Cardiac muscle cell (in vitro differentiated cells and primary cell): Measurements from ENCODE around the gene NUP153. TPM values are rescaled to one million over a fixed set of nuclear protein-coding genes. Genes with fewer than 3 reads are reported as not detected.
"Not testable (repeated sequence)": the region's sequence is repeated elsewhere in the genome, so short reads cannot be mapped to it uniquely, and the experiment has no call there.

Experiments used
- DNase-seq, 2 donors: peaks; one replicate each; pipeline versions ENCODE4 v3.0.0 to v3.0.0-alpha.2; 2010 to 2017; ENCODE audit warnings: low read depth in 1 of 2, low spot score in 1 of 2
- H3K27ac ChIP-seq: fragments of 200-600 bp; sonication (generic); 2 replicates; pipeline ENCODE4 v1.5.1; 2016
- H3K27me3 ChIP-seq: fragments of 200-600 bp; sonication (generic); 2 replicates; pipeline ENCODE4 v1.6.0; 2016; ENCODE audit warnings: control low read depth
- H3K36me3 ChIP-seq: fragments of 200-600 bp; sonication (generic); 2 replicates; pipeline ENCODE4 v1.5.1; 2016; ENCODE audit warnings: control low read depth
- H3K4me1 ChIP-seq: fragments of 200-600 bp; sonication (generic); 2 replicates; pipeline ENCODE4 v1.8.1; 2017; ENCODE audit warnings: low read depth, mild to moderate bottlenecking, mixed run types
- H3K4me3 ChIP-seq: fragments of 200-600 bp; sonication (generic); 2 replicates; pipeline ENCODE4 v1.5.1; 2016; ENCODE audit warnings: mild to moderate bottlenecking
- H3K9me3 ChIP-seq: fragments of 200-600 bp; sonication (generic); 2 replicates; pipeline ENCODE4 v1.5.1; 2017; ENCODE audit warnings: low read depth, mild to moderate bottlenecking, control low read depth
- CTCF ChIP-seq: IDR thresholded peaks from 2 replicates; pipeline ENCODE4 v1.5.1; 2012; ENCODE audit warnings: low read depth, mild to moderate bottlenecking, low read length
- polyA plus RNA-seq: library from polyadenylated mRNA; unstranded; fragments of >200 nt; fragmentation: Nextera tagmentation; extraction: Ambion mirVana; gene quantifications from 2 replicates; pipeline ENCODE4 v1.2.1, GENCODE V29; 2016
- total RNA-seq: library from RNA; depleted of rRNA; stranded (reverse); fragments of >200 nt; gene quantifications from 2 replicates; pipeline ENCODE4 v1.2.3, GENCODE V29; 2016

NUP153 gene
- total and polyA plus RNA-seq, 2 experiments from 2014 or later, result 9.2 to 26.2 TPM

GRCh38 chr6:17740559-17741220 lies 34.0 kb upstream of the NUP153 start:
- no peaks in the 10 kb centered on the region for H3K9me3 ChIP-seq
- no peaks in the 10 kb centered on the region for H3K27me3 ChIP-seq
- H3K4me1 ChIP-seq, result no peaks in the 10 kb centered on the region
- DNase-seq, result no peak
- no peak overlapping the region for H3K27ac ChIP-seq
- no peaks in the 10 kb centered on the region for H3K36me3 ChIP-seq
- no peak for TF ChIP-seq CTCF
- no peak overlapping the region for H3K4me3 ChIP-seq

- DNase-seq, result no peak
- no peaks in the 10 kb centered on the region for H3K27me3 ChIP-seq
- no peaks in the 10 kb centered on the region for H3K9me3 ChIP-seq
- no peak overlapping the region for H3K27ac ChIP-seq
- no peak for TF ChIP-seq CTCF
- H3K4me1 ChIP-seq, result no peaks in the 10 kb centered on the region
- H3K4me3 ChIP-seq, result no peak overlapping the region
- no peaks in the 10 kb centered on the region for H3K36me3 ChIP-seq
These were observed 31.1 kb upstream of the NUP153 start for GRCh38 chr6:17737704-17738252.

- H3K27ac ChIP-seq, H3K4me3 ChIP-seq, H3K9me3 ChIP-seq, H3K4me1 ChIP-seq, DNase-seq, H3K36me3 ChIP-seq, H3K27me3 ChIP-seq: not testable (repeated sequence)
These were observed 28.6 kb upstream of the NUP153 start for GRCh38 chr6:17735311-17735710.

- H3K4me3 ChIP-seq, result no peak overlapping the region
- H3K9me3 ChIP-seq, result no peaks in the 10 kb centered on the region
- H3K4me1 ChIP-seq, result no peaks in the 10 kb centered on the region
- DNase-seq, result no peak
- no peak overlapping the region for H3K27ac ChIP-seq
- no peak for TF ChIP-seq CTCF
- H3K27me3 ChIP-seq, result no peaks in the 10 kb centered on the region
- no peaks in the 10 kb centered on the region for H3K36me3 ChIP-seq
These were observed 23.5 kb upstream of the NUP153 start for GRCh38 chr6:17730078-17730704.

- H3K27ac ChIP-seq, result no peak overlapping the region
- no peaks in the 10 kb centered on the region for H3K4me1 ChIP-seq
- no peak for DNase-seq
- no peaks in the 10 kb centered on the region for H3K9me3 ChIP-seq
- H3K36me3 ChIP-seq, result no peaks in the 10 kb centered on the region
- H3K27me3 ChIP-seq, result no peaks in the 10 kb centered on the region
- TF ChIP-seq CTCF, result no peak
- no peak overlapping the region for H3K4me3 ChIP-seq
These were observed 22.7 kb upstream of the NUP153 start for GRCh38 chr6:17729223-17730077.
